Keratinocyte (primary cell): Measurements from ENCODE around the gene PPM1H.

Source experiments
- EZH2 ChIP-seq: IDR thresholded peaks from one replicate; pipeline ENCODE4 v1.6.1; 2012; ENCODE audit warnings: inconsistent platforms, mild to moderate bottlenecking, low read length, moderate library complexity
- TF ChIP-seq, protein P1 (sequence below), 3 experiments: IDR thresholded peaks in 1 of 3; conservative IDR thresholded peaks in 1 of 3; optimal IDR thresholded peaks in 1 of 3; 2 replicates in 2 of 3; 3 replicates in 1 of 3; pipeline versions ENCODE3 to v1.5.1; 2011; ENCODE audit warnings: low read length in 3 of 3, mild to moderate bottlenecking in 3 of 3, moderate library complexity in 2 of 3, control low read depth in 1 of 3, inconsistent platforms in 1 of 3; ENCODE audit not compliant: insufficient read depth in 2 of 3; ENCODE audit errors: extremely low read depth in 1 of 3

DNA sequence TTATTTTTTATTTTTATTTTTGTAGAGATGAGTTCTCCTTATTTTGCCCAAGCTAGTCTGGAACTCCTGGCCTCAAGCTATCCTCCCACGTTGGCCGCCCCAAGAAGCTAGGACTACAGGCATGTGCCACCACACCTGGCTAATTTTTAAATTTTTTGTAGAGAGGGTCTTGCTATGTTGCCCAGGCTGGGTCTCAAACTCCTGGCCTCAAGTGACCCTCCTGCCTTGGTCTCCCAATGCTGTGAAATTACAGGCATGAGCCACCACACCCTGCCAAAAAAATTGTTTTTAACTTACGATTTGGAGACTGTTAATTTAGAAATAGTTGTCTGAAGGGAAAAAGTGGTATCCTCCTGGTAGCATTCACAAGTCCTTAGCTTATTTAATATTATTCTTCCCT, 120.7 kb downstream of the PPM1H start:
- TF ChIP-seq, protein P1, sequence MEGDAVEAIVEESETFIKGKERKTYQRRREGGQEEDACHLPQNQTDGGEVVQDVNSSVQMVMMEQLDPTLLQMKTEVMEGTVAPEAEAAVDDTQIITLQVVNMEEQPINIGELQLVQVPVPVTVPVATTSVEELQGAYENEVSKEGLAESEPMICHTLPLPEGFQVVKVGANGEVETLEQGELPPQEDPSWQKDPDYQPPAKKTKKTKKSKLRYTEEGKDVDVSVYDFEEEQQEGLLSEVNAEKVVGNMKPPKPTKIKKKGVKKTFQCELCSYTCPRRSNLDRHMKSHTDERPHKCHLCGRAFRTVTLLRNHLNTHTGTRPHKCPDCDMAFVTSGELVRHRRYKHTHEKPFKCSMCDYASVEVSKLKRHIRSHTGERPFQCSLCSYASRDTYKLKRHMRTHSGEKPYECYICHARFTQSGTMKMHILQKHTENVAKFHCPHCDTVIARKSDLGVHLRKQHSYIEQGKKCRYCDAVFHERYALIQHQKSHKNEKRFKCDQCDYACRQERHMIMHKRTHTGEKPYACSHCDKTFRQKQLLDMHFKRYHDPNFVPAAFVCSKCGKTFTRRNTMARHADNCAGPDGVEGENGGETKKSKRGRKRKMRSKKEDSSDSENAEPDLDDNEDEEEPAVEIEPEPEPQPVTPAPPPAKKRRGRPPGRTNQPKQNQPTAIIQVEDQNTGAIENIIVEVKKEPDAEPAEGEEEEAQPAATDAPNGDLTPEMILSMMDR (optimal IDR thresholded peaks at IDR 0.05 in 1 of 3, IDR thresholded peaks at IDR 0.05 in 1 of 3, conservative IDR thresholded peaks at IDR 0.05 in 1 of 3; ENCODE audit: extremely low read depth in 1 of 3, insufficient read depth in 2 of 3, low read length in 3 of 3), result no peak
- no peak for TF ChIP-seq EZH2
